B cell (primary cell): ENCODE results near the gene CAPN9. TPM values are rescaled to one million over a fixed set of nuclear protein-coding genes. Genes with fewer than 3 reads are reported as not detected.

ENCODE experiments used
- ATAC-seq: fragments of 200-7000 bp; cut with Tn5 transposase; one replicate; pipeline ENCODE4 v1.10.0; 2021; ENCODE audit warnings: low read depth, mild to moderate bottlenecking, moderate number of reproducible peaks, moderate library complexity
- CTCF ChIA-PET: fragments of 350-600 bp; sonication (Branson Sonifier 250); formaldehyde crosslinking; loops from one replicate; lab custom pipeline; 2021; ENCODE audit warnings: antibody characterized with exemption, inconsistent platforms; lab: Charles Lee
- POLR2A ChIA-PET: fragments of 350-600 bp; sonication (Branson Sonifier 250); formaldehyde crosslinking; loops from one replicate; lab custom pipeline; 2021; ENCODE audit warnings: antibody characterized with exemption; lab: Charles Lee
- DNase-seq: peaks from one replicate; pipeline ENCODE4 v3.0.0; 2013
- H2AFZ ChIP-seq: 2 replicates; pipeline ENCODE4 v1.6.1; 2012; ENCODE audit warnings: mild to moderate bottlenecking, low read depth, low read length; ENCODE audit not compliant: insufficient read depth, poor library complexity, severe bottlenecking
- H3K27ac ChIP-seq, 2 donors: 1 replicate in 1 of 2; 2 replicates in 1 of 2; pipeline ENCODE4 v1.5.1; 2012 to 2013; ENCODE audit warnings: low read length in 2 of 2, mild to moderate bottlenecking in 2 of 2, moderate library complexity in 1 of 2
- H3K27me3 ChIP-seq, 4 experiments: fragments of 200-600 bp in 1 of 4; sonication (generic) in 1 of 4; replicated peaks in 1 of 4; 1 replicate in 2 of 4; 2 replicates in 2 of 4; pipeline versions ENCODE4 v1.6.1 to v1.7.0; 2013 to 2016; ENCODE audit warnings: low read length in 3 of 4, mild to moderate bottlenecking in 2 of 4, mixed read lengths in 1 of 4, moderate library complexity in 1 of 4; ENCODE audit not compliant: insufficient read depth in 4 of 4, control insufficient read depth in 3 of 4; ENCODE audit errors: control extremely low read depth in 1 of 4
- H3K36me3 ChIP-seq, 2 experiments: replicated peaks in 1 of 2; 1 replicate in 1 of 2; 2 replicates in 1 of 2; pipeline versions ENCODE4 v1.6.1 to v1.7.1; 2013; ENCODE audit warnings: low read length in 1 of 2; ENCODE audit not compliant: insufficient read depth in 2 of 2, control insufficient read depth in 1 of 2; ENCODE audit errors: control extremely low read depth in 1 of 2, extremely low read depth in 1 of 2
- H3K4me1 ChIP-seq, 2 donors: fragments of 200-600 bp in 1 of 2; sonication (generic) in 1 of 2; 1 replicate in 1 of 2; 2 replicates in 1 of 2; pipeline versions ENCODE4 v1.5.1 to v1.6.1; 2013 to 2017; ENCODE audit warnings: low read length in 2 of 2; ENCODE audit not compliant: control insufficient read depth in 2 of 2, insufficient read depth in 2 of 2
- H3K4me2 ChIP-seq: replicated peaks from 2 replicates; pipeline ENCODE3; 2012; ENCODE audit warnings: mild to moderate bottlenecking, low read depth, low read length; ENCODE audit not compliant: poor library complexity, severe bottlenecking
- H3K4me3 ChIP-seq, 5 experiments: fragments of 200-600 bp in 1 of 5; sonication (generic) in 1 of 5; 1 replicate in 3 of 5; 2 replicates in 2 of 5; pipeline versions ENCODE4 v1.5.1 to v1.7.0; 2011 to 2016; ENCODE audit warnings: low read length in 4 of 5, mild to moderate bottlenecking in 4 of 5, low read depth in 2 of 5, control low read depth in 1 of 5, moderate library complexity in 1 of 5; ENCODE audit not compliant: insufficient read depth in 1 of 5; ENCODE audit errors: control extremely low read depth in 1 of 5, extremely low read depth in 1 of 5
- H3K79me2 ChIP-seq: fragments of 200-600 bp; sonication (generic); one replicate; pipeline ENCODE4 v1.6.0; 2016; ENCODE audit warnings: low read length; ENCODE audit not compliant: control insufficient read depth, insufficient read depth
- H3K9ac ChIP-seq: fragments of 200-600 bp; sonication (generic); 2 replicates; pipeline ENCODE4 v1.6.1; 2017; ENCODE audit warnings: mild to moderate bottlenecking, low read length, moderate library complexity
- H3K9me3 ChIP-seq, 3 donors: one replicate each; pipeline versions ENCODE4 v1.6.1 to v1.7.1; 2013; ENCODE audit warnings: low read length in 2 of 3; ENCODE audit not compliant: control insufficient read depth in 2 of 3, insufficient read depth in 1 of 3; ENCODE audit errors: control extremely low read depth in 1 of 3
- H4K20me1 ChIP-seq: 2 replicates; pipeline ENCODE4 v1.6.0; 2012; ENCODE audit warnings: mild to moderate bottlenecking, low read length; ENCODE audit not compliant: insufficient read depth, control insufficient read depth, poor library complexity, severe bottlenecking
- H3K27ac Mint-ChIP-seq: one replicate; pipeline ENCODE4 v1.8.0; 2021; ENCODE audit warnings: mixed read lengths
- H3K27me3 Mint-ChIP-seq: one replicate; pipeline ENCODE4 v1.8.0; 2021; ENCODE audit warnings: mixed read lengths
- H3K4me1 Mint-ChIP-seq: one replicate; pipeline ENCODE4 v1.8.0; 2021; ENCODE audit warnings: mixed read lengths
- H3K4me3 Mint-ChIP-seq: one replicate; pipeline ENCODE4 v1.8.0; 2021; ENCODE audit warnings: mixed read lengths
- H3K9me3 Mint-ChIP-seq: one replicate; pipeline ENCODE4 v1.8.0; 2022; ENCODE audit warnings: mixed read lengths; ENCODE audit not compliant: insufficient read depth
- EZH2 ChIP-seq: IDR thresholded peaks from 2 replicates; pipeline ENCODE4 v1.6.1; 2012; ENCODE audit warnings: borderline replicate concordance, low read depth, mild to moderate bottlenecking, moderate library complexity, low read length; ENCODE audit not compliant: insufficient read depth, poor library complexity, severe bottlenecking
- WGBS: methylation state at CpG from one replicate; pipeline ENCODE4 v1.1.5; 2013; ENCODE audit warnings: missing lambda C conversion rate; ENCODE audit not compliant: insufficient coverage; 5-methylcytosine and 5-hydroxymethylcytosine counted together
- intact Hi-C: fragments of 100-400 bp; cut with micrococcal nuclease; formaldehyde crosslinking; loops from one replicate; pipeline ENCODE4 v1.10.0; 2022
- polyA plus RNA-seq: library from polyadenylated mRNA; depleted of rRNA; stranded (reverse); fragments of >200 nt; gene quantifications from 2 replicates; pipeline ENCODE4 v1.2.3, GENCODE V29; 2012
- total RNA-seq, 2 donors: library from RNA; stranded (reverse); fragments of 120-200 nt in 1 of 2; gene quantifications; 1 replicate in 1 of 2; 2 replicates in 1 of 2; pipeline versions ENCODE4 v1.2.3 to v1.2.4, GENCODE V29; 2013 to 2022
- TF ChIP-seq, protein P1 (sequence below): fragments of 200-600 bp; IDR thresholded peaks from one replicate; pipeline ENCODE4 v1.8.0; 2022; ENCODE audit warnings: antibody characterized with exemption, mild to moderate bottlenecking

Gene CAPN9
- total and polyA plus RNA-seq, 2 donors (not counting 1 experiment from before 2014, with no cell fraction given): not detected

DNA sequence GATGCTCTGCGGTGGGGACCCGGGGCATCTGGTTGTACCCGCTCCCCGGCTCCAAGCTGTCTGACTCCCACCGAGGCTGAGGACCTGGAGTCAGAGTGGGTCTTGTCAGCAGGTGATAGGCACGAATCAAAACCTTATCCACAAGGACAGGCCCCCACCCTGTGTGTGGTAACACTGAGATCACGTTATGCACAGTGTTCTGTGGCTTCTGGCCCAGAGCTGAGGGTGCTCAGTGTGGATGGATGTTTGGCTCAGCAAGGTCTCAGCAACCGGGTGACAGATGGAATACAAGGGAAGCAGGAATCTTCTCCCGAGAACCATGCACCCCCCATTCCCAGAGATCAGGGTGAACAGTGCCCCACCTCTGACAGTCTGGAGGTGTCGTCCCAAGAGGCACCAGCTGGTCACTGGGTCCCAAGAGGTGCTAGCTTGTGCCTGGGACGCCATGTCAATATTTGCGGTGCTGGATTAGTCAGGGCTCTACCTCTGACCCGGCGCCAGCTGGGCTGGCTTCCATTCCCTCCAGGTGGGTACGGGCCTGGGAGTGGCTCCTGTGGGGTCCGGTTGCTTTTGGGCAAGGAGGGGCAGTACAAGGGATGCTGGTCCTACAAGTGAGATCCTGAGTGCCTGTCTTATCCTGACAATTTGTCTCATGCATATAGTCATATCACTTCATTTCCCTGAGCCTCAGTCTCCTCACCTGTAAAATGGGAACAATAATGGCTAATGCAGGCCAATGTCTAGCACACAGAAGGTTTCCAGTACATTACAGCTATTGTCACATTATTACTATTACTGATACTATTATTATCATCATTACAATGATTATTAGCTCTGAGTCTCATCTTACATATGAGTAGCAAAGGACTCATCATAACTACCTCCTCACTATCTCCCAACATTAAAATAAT, 957 bp downstream of the CAPN9 start:
- no peaks in the 10 kb centered on the region for H3K9me3 ChIP-seq
- ATAC-seq (no peak), DNase-seq (no peak)
- peaks cover 9 to 19% of the 10 kb centered on the region in 2 donors for H3K4me1 ChIP-seq
- Mint-ChIP-seq H3K4me1 (peaks cover 16% of the 10 kb centered on the region), H3K9me3 (no peaks in the 10 kb centered on the region), H3K27ac (no peak overlapping the region), H3K4me3 (no peak overlapping the region), H3K27me3 (no peaks in the 10 kb centered on the region)
- no peak for TF ChIP-seq EZH2
- TF ChIP-seq, protein P1, sequence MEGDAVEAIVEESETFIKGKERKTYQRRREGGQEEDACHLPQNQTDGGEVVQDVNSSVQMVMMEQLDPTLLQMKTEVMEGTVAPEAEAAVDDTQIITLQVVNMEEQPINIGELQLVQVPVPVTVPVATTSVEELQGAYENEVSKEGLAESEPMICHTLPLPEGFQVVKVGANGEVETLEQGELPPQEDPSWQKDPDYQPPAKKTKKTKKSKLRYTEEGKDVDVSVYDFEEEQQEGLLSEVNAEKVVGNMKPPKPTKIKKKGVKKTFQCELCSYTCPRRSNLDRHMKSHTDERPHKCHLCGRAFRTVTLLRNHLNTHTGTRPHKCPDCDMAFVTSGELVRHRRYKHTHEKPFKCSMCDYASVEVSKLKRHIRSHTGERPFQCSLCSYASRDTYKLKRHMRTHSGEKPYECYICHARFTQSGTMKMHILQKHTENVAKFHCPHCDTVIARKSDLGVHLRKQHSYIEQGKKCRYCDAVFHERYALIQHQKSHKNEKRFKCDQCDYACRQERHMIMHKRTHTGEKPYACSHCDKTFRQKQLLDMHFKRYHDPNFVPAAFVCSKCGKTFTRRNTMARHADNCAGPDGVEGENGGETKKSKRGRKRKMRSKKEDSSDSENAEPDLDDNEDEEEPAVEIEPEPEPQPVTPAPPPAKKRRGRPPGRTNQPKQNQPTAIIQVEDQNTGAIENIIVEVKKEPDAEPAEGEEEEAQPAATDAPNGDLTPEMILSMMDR: no peak
- peaks cover 0 to 8% (median 0%) of the 10 kb centered on the region in 4 experiments for H3K27me3 ChIP-seq
- no peaks in the 10 kb centered on the region for H3K79me2 ChIP-seq
- H3K36me3 ChIP-seq: no peaks in the 10 kb centered on the region
- no peaks in the 10 kb centered on the region for H4K20me1 ChIP-seq
- ChIA-PET POLR2A (no interaction called here), CTCF (no interaction called here)
- intact Hi-C loops: no loop called here
- WGBS: 88% methylated on average over 14 of the region's 16 CpGs
- H3K4me3 ChIP-seq: no peak overlapping the region
- no peak overlapping the region for H3K9ac ChIP-seq
- H3K27ac ChIP-seq: no peak overlapping the region
- H3K4me2 ChIP-seq: no peak overlapping the region
- no peak overlapping the region for H2AFZ ChIP-seq

- peaks cover 9 to 19% of the 10 kb centered on the region in 2 donors for H3K4me1 ChIP-seq
- H3K4me3 ChIP-seq: peak overlapping the region in 1 of 5 experiments; percentile 17
- ChIA-PET CTCF (no interaction called here), POLR2A (no interaction called here)
- H3K36me3 ChIP-seq: no peaks in the 10 kb centered on the region
- H3K27me3 ChIP-seq: peaks cover 0 to 3% (median 0%) of the 10 kb centered on the region in 4 experiments
- peak overlapping the region; percentile 64 for H3K4me3 Mint-ChIP-seq
- peak; percentile 17 for DNase-seq
- H3K27me3 Mint-ChIP-seq: no peaks in the 10 kb centered on the region
- H3K9me3 ChIP-seq: no peaks in the 10 kb centered on the region
- no peak overlapping the region for H3K27ac ChIP-seq
- TF ChIP-seq, protein P1: no peak
- TF ChIP-seq EZH2: no peak
- H3K4me1 Mint-ChIP-seq: peaks cover 23% of the 10 kb centered on the region
- ATAC-seq: peak; percentile 43
- no peaks in the 10 kb centered on the region for H3K79me2 ChIP-seq
- H3K9ac ChIP-seq: no peak overlapping the region
- intact Hi-C loops: no loop called here
- H2AFZ ChIP-seq: peak overlapping the region; percentile 40
- H3K27ac Mint-ChIP-seq: peak overlapping the region; percentile 27
- H3K9me3 Mint-ChIP-seq: no peaks in the 10 kb centered on the region
- peak overlapping the region; percentile 54 for H3K4me2 ChIP-seq
- WGBS: 56% methylated on average over 11 of the region's 12 CpGs
- H4K20me1 ChIP-seq: no peaks in the 10 kb centered on the region
Observed at GRCh38 chr1:230749150-230749549, 2.0 kb downstream of the CAPN9 start.
